HG03045 (cell line): ENCODE results near the gene WWOX.

Experiments
- ATAC-seq: cut with Tn5 transposase; IDR thresholded peaks from one replicate; pipeline ENCODE4 v1.9.1; 2021; ENCODE audit warnings: mild to moderate bottlenecking, moderate library complexity; ENCODE audit not compliant: unreplicated experiment

The WWOX gene

GRCh38 chr16:79136955-79137354 is 1037.5 kb downstream of the WWOX start:
- no peak for ATAC-seq

GRCh38 chr16:79137426-79137939 is 1038.0 kb downstream of the WWOX start:
- no peak for ATAC-seq

GRCh38 chr16:79139799-79140198 is 1040.3 kb downstream of the WWOX start:
- ATAC-seq, result no peak

DNA sequence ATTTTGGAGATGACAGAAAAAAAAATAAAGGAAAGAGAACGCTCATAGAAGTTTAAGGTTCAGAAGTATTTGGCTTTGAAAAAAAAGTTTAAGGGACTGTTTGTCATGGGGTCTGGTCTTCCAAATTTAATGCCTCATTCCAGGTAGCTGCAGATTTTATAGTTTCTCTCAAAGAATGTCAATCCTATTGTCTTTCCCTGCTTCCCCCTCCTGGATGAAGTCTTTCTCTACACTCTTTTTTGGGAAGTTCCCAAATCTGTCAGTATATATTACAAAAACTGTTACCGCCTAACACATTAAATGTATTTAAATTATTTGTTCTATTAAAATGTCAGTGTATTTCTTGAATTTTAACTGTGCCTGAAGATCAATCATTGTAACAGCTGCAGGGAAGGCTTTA is 1043.6 kb downstream of the WWOX start:
- no peak for ATAC-seq

GRCh38 chr16:79150151-79150550 is 1050.7 kb downstream of the WWOX start:
- no peak for ATAC-seq

DNA sequence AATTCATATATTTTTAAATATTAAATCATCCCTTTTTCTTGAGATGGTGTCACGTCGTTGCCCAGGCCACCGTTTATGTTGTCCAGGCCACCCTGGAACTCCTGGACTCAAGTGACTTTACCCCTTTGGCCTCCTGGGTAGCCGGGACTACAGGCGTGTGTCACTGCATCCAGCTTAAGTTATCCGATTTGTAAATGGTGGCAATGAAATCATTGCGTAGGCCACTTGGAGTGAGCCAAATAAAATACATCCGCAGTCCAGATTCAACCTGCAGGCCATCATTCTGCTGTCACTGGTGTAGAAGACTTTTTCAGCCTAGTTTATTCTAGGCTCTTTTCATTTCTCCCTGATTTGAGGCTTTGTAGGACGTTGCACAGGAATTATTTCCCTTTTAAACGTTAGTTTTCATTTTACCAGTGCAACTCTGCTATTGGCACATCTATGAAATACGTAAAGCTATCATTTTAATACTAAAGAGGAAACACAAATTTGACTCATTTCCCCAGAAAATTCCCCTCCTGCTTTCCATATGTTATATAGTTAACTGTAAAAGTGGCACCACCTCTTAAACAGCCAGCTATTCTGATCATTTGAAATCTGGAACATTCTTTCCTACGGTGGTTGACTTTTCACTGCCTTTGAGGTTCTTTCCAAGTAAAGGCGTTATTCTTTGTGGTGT is 1051.3 kb downstream of the WWOX start:
- ATAC-seq, result no peak

- ATAC-seq, result no peak
Measured at GRCh38 chr16:79154086-79154485, 1054.6 kb downstream of the WWOX start.

DNA sequence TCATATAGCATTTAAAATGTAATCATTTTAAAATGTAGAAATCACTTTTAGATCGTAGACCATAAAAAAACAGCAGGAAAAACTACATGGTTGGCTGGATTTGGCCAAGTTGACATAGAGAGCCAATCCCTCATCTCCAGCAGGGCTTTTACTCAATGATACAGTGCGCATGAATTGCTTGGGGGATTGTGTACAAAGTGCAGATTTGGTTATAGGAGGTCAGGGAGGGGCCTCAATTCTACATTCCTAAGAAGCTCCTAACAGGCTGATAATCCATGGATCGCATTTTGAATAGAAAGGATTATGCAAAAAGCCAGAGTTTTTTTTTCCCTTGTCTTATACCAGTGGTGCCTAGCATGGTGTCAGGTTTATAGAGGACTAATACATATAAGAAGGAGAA is 1056.0 kb downstream of the WWOX start:
- ATAC-seq, result no peak

DNA sequence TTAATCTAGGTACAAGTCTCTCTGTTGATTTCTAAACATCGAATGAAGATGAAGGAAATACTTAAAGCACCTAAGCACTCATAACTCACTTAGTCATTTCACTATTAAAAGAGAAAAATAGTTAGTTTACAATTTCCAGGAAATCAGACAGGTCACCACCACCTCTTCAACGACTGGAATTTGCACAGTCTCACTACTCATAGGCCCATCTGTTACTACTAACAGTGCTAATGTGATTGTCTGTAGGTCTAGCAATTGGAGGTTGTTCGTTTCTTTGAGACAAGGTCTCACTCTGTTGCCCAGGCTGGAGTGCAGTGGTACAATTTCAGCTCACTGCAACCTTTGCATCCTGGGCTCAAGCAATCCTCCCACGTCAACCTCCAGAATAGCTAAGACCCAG is 1056.5 kb downstream of the WWOX start:
- ATAC-seq, result no peak

GRCh38 chr16:79156761-79157160 is 1057.3 kb downstream of the WWOX start:
- no peak for ATAC-seq

DNA sequence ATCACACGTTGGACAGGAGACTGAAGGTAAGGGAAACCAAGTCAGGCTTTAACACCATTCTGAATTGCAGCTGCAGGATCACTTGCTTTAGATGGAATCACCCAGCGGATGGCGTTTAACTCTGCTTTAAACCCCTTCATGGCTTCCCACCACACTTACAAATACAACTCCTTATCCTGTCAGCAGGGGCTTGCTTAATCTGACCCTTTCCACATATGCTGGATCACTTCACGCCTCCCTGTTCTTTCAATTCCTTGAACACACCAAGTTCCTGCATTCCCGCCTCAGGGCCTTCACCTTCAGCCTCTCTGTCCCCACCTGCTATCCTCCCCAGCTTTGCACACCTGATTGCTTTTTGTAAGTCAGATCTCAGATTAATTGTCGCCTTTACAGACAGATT is 1058.9 kb downstream of the WWOX start:
- no peak for ATAC-seq

DNA sequence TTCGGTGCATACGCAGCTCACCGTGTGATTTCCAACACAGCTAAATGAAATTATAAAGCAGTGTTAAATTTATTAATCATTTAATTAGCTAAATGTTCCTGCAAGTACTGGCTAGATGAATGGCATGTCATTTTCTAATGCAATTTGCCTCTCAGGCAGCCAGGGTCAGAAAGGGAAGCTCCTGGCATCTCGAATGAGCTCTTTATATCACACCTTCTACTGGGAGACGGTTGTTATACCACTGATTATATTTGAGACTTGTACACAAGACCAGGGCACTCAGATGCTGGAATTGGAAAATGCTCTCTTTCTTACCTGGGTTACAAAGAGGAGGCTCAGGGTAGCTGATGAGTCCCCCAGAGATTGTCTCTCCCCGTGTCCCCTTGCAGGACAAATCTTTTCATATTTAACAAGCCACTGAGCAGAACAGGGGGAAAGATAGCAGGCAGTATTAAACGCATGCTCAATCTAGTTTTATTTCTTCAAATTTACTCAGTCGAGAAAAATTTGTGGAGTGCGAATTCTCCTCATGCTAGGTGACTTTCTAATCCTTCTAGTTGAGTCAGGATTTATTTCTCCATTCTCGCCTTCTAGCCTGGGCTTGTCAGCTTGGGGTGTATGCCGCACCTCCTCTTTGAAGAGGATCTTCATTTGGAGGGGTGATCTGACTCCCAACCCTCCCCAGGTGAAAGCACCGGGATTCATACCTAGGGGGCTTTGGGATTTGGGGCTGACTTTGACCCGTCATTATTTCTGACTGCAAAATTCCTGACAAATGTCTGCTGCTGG is 1060.0 kb downstream of the WWOX start:
- no peak for ATAC-seq

GRCh38 chr16:79162977-79163376 is 1063.5 kb downstream of the WWOX start:
- no peak for ATAC-seq

GRCh38 chr16:79163691-79164387 is 1064.4 kb downstream of the WWOX start:
- no peak for ATAC-seq

DNA sequence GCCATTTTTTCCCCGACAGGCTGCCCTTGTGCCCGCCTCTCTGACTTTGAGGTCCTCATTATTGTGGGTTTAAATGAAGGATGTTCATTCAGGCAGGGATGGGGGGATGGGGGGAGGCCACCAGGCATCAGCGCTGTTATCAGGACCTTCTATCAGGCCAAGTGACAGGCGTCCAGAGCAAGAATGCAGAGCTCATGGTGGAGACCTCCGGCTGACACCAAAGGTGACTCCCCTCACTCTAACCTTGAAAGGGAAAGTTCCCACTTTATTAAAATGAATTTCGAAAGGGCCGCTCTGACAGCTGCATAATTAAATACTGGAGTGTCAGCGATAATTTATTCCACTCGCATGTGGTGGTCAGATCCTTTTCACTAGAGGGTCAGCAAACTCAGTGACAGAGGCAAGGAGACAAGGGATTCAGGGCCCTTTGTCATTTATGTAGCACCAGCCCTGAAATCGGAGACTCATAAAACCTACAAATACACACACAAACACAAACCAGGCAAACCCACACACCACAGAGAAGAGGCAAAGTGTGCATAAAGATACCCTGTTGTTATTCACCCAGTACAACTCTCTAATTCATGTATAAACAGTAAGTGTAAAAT is 1065.0 kb downstream of the WWOX start:
- no peak for ATAC-seq

GRCh38 chr16:79165079-79165478 is 1065.6 kb downstream of the WWOX start:
- no peak for ATAC-seq

- no peak for ATAC-seq
Measured at GRCh38 chr16:79165506-79165905, 1066.1 kb downstream of the WWOX start.

- ATAC-seq, result no peak
Measured at GRCh38 chr16:79167893-79168292, 1068.4 kb downstream of the WWOX start.

DNA sequence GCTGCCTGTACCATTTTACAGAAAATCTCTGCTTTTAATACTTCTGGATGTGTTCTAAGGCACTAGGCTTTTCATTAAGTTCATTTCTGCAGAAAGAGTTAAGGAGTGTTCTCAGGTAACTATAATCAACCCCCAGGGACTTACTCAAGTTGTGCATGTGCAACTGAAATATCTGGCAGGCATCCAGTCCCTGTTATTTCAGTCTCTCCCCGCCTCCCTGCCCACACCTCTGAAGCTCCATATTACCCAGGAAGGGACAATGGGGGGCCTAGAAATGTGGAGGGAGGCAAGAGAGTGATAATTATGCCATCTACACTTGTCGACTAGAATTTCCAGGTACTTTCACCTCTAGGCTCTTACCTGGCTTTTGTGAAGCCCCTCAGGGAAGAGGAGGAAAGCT is 1068.9 kb downstream of the WWOX start:
- no peak for ATAC-seq

GRCh38 chr16:79169239-79169638 is 1069.8 kb downstream of the WWOX start:
- no peak for ATAC-seq

GRCh38 chr16:79170555-79171246 is 1071.2 kb downstream of the WWOX start:
- ATAC-seq, result no peak
